Activated naive CD8-positive, alpha-beta T cell (primary cell): Measurements from ENCODE around the gene CCL27.
"Not testable (repeated sequence)": the region's sequence is repeated elsewhere in the genome, so short reads cannot be mapped to it uniquely, and the experiment has no call there.

Source experiments
- H3K27ac Mint-ChIP-seq: one replicate; pipeline ENCODE4 v1.8.0; 2021; ENCODE audit warnings: mixed read lengths
- H3K27me3 Mint-ChIP-seq: one replicate; pipeline ENCODE4 v1.8.0; 2021; ENCODE audit warnings: mixed read lengths
- H3K36me3 Mint-ChIP-seq: one replicate; pipeline ENCODE4 v1.8.0; 2021; ENCODE audit warnings: mixed read lengths
- H3K4me1 Mint-ChIP-seq: one replicate; pipeline ENCODE4 v1.8.0; 2021; ENCODE audit warnings: low read depth, mixed read lengths
- H3K4me3 Mint-ChIP-seq: one replicate; pipeline ENCODE4 v1.8.0; 2021; ENCODE audit warnings: mild to moderate bottlenecking, mixed read lengths
- H3K9me3 Mint-ChIP-seq: one replicate; pipeline ENCODE4 v1.8.0; 2021; ENCODE audit warnings: low read depth, mixed read lengths

The CCL27 gene

GRCh38 chr9:34647084-34647403 is 15.4 kb downstream of the CCL27 start:
- Mint-ChIP-seq H3K27me3 (no peaks in the 10 kb centered on the region), H3K27ac (peak overlapping the region; percentile 89), H3K36me3 (peaks cover 4% of the 10 kb centered on the region), H3K4me3 (peak overlapping the region; percentile 94), H3K4me1 (peaks cover 36% of the 10 kb centered on the region), H3K9me3 (no peaks in the 10 kb centered on the region)

DNA sequence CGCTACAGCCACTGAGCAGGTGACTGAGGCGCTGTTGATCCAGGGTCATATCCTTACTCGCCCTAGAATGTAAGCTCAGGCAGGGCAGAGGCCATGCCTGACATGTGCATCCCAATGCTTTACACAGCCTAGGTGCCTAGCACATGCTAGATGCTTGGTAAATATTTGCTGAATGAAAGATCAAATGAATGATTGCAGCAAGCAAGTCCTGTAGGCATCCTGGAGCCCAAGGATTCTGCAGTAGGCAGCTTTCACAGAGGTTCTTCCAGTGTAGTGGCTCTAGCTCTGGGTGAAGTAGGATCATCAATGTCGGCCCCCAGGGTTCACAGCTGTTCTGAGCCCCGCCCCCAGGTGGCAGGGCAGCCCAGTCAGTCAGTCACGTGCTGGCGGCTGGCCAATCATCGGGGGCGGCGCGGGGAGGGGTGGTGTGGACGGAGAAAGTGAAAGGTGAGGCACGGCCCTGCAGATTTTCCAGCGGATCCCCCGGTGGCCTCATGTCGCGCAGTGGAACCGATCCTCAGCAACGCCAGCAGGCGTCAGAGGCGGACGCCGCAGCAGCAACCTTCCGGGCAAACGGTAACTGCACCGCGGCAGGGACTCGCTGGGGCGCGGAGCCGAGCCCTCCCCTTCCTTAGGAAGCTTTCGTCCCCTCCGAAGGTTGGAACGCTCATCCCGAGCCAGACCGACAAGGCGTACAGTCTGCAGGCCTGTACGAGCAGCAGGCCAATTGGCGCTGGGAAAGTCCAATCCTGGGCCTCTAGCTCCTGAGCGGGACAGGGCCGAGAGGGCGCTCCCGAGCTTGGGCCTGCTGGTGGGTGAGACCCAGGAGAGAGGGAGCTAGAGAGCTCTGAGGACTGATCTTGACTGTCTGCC is 16.0 kb downstream of the CCL27 start, which contains the start of gene GALT:
Gene GALT (plus strand): TSS at position 465 of the 873 bp plus-strand sequence. CDS start 30 bp downstream, at position 495.
- Mint-ChIP-seq H3K4me1 (peaks cover 33% of the 10 kb centered on the region), H3K36me3 (peaks cover 4% of the 10 kb centered on the region), H3K9me3 (no peaks in the 10 kb centered on the region), H3K27me3 (no peaks in the 10 kb centered on the region), H3K27ac (peak within 1 kb of the TSS; percentile 89), H3K4me3 (peak within 1 kb of the TSS; percentile 94)

GRCh38 chr9:34644766-34645314 is 17.6 kb downstream of the CCL27 start:
- Mint-ChIP-seq H3K4me1 (peaks cover 31% of the 10 kb centered on the region), H3K27me3 (no peaks in the 10 kb centered on the region), H3K4me3 (no peak overlapping the region), H3K9me3 (no peaks in the 10 kb centered on the region), H3K27ac (no peak overlapping the region), H3K36me3 (peaks cover 4% of the 10 kb centered on the region)

GRCh38 chr9:34642679-34643078 is 19.8 kb downstream of the CCL27 start:
- H3K4me3 Mint-ChIP-seq = no peak overlapping the region
- peaks cover 26% of the 10 kb centered on the region for H3K4me1 Mint-ChIP-seq
- no peaks in the 10 kb centered on the region for H3K9me3 Mint-ChIP-seq

GRCh38 chr9:34639322-34639721 is 23.1 kb downstream of the CCL27 start:
- not testable (repeated sequence) for H3K27ac Mint-ChIP-seq, H3K4me3 Mint-ChIP-seq, H3K9me3 Mint-ChIP-seq, H3K27me3 Mint-ChIP-seq, H3K36me3 Mint-ChIP-seq
- peaks cover 28% of the 10 kb centered on the region for H3K4me1 Mint-ChIP-seq

More at GRCh38 chr9:34642679-34643078, 19.8 kb downstream of the CCL27 start:
- Mint-ChIP-seq H3K36me3 (no peaks in the 10 kb centered on the region), H3K27ac (no peak overlapping the region), H3K27me3 (no peaks in the 10 kb centered on the region)

DNA sequence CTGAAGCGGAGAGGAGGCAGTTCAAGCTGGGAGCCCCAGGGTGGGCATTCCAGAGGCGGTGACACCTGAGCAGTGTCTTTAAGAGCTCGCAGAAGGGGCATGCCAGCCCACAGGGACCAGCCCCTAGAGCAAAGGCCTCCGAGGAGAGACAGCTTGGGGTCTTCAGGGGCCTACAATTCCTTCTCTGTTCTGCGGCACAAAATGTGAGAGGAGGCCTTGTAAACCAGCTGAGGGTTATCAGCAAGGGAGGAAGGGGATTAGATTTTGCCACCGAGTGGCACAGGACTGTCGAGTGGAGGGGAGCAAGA is 24.4 kb downstream of the CCL27 start:
- H3K27me3 Mint-ChIP-seq = no peaks in the 10 kb centered on the region
- H3K9me3 Mint-ChIP-seq = no peaks in the 10 kb centered on the region
- H3K4me1 Mint-ChIP-seq = peaks cover 36% of the 10 kb centered on the region

GRCh38 chr9:34637356-34638137 is 24.9 kb downstream of the CCL27 start, which contains the start of gene SIGMAR1:
TSS of gene SIGMAR1 (minus strand) at chr9:34637787. CDS start at chr9:34637697, 90 bp downstream.
- peaks cover 6% of the 10 kb centered on the region for H3K36me3 Mint-ChIP-seq
- H3K4me3 Mint-ChIP-seq = peak within 1 kb of the TSS; percentile 96
- H3K4me1 Mint-ChIP-seq = peaks cover 39% of the 10 kb centered on the region
- H3K27me3 Mint-ChIP-seq = no peaks in the 10 kb centered on the region
- peak within 1 kb of the TSS; percentile 95 for H3K27ac Mint-ChIP-seq
- no peaks in the 10 kb centered on the region for H3K9me3 Mint-ChIP-seq

More for the DNA sequence above, 24.4 kb downstream of the CCL27 start:
- peak overlapping the region; percentile 83 for H3K27ac Mint-ChIP-seq
- peak overlapping the region; percentile 96 for H3K4me3 Mint-ChIP-seq
- peaks cover 6% of the 10 kb centered on the region for H3K36me3 Mint-ChIP-seq

- peak overlapping the region; percentile 96 for H3K4me3 Mint-ChIP-seq
- no peaks in the 10 kb centered on the region for H3K9me3 Mint-ChIP-seq
- peaks cover 41% of the 10 kb centered on the region for H3K4me1 Mint-ChIP-seq
- no peaks in the 10 kb centered on the region for H3K27me3 Mint-ChIP-seq
- peaks cover 6% of the 10 kb centered on the region for H3K36me3 Mint-ChIP-seq
- H3K27ac Mint-ChIP-seq = peak overlapping the region; percentile 95
Observed at GRCh38 chr9:34636791-34637355, 25.6 kb downstream of the CCL27 start.

- H3K27ac Mint-ChIP-seq = no peak overlapping the region
- H3K9me3 Mint-ChIP-seq = no peaks in the 10 kb centered on the region
- H3K27me3 Mint-ChIP-seq = no peaks in the 10 kb centered on the region
- H3K4me3 Mint-ChIP-seq = peak overlapping the region; percentile 96
- peaks cover 41% of the 10 kb centered on the region for H3K4me1 Mint-ChIP-seq
- peaks cover 6% of the 10 kb centered on the region for H3K36me3 Mint-ChIP-seq
Observed at GRCh38 chr9:34635556-34635955, 26.9 kb downstream of the CCL27 start.

GRCh38 chr9:34634551-34635248 is 27.8 kb downstream of the CCL27 start:
- H3K36me3 Mint-ChIP-seq = peaks cover 6% of the 10 kb centered on the region
- H3K4me3 Mint-ChIP-seq = peak overlapping the region; percentile 44
- H3K9me3 Mint-ChIP-seq = no peaks in the 10 kb centered on the region
- H3K27ac Mint-ChIP-seq = peak overlapping the region; percentile 61
- H3K4me1 Mint-ChIP-seq = peaks cover 42% of the 10 kb centered on the region
- peaks cover 2% of the 10 kb centered on the region for H3K27me3 Mint-ChIP-seq

DNA sequence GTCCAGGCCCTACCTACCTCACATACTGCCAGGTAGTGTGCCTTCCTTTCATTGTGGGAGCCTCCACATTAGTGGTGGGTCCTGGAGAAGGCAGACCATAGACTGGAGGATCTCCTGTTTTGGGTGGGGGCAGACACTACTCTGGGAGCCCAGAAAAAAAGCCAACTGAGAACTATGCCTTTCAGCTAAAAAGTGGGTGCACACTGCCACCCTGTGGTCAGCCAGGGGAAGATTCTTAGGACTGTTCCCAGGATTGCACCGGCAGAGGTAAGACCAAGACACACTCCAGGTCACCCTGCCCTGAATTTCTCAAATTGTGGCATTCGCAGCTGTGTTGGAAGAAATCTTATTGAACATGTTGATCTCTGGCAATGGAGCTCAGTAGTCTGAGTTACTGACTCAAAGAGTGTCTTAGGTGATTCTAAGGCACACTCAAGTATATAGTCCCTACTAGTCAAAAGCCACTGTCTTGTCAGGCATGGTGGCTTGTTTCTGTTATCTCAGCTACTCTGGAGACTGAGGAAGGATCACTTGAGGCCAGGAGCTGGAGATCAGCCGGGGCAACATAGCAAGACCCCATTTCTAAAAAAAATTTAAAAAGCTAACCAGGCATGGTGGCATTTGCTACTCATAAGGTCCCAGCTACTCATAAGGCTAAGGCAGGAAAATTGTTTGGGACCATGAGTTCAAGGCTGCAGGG is 28.5 kb downstream of the CCL27 start:
- H3K4me3 Mint-ChIP-seq = peak overlapping the region; percentile 30
- H3K27ac Mint-ChIP-seq = no peak overlapping the region
- peaks cover 6% of the 10 kb centered on the region for H3K36me3 Mint-ChIP-seq
- H3K4me1 Mint-ChIP-seq = peaks cover 48% of the 10 kb centered on the region
- H3K9me3 Mint-ChIP-seq = no peaks in the 10 kb centered on the region
- peaks cover 5% of the 10 kb centered on the region for H3K27me3 Mint-ChIP-seq

DNA sequence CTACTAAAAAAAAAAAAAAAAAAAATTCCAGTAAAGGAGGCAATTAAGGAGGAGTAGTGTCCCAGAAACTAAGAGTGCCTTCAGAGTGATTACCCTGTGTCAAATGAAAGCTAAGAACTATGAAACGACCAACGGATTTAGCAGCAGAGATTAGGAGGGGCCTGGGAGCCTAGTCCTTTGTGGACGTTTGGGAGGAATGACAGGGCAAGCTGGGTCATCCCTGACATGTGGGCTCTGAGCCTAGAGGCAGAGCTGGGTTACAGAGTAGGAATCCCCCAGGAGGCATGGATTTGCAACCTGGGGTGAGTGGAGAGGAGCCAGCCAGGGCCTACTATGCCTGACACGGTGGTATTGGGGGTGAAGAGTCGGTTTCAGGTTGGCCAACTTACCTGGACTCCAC is 29.3 kb downstream of the CCL27 start:
- Mint-ChIP-seq H3K4me1 (peaks cover 44% of the 10 kb centered on the region), H3K36me3 (peaks cover 6% of the 10 kb centered on the region), H3K27ac (no peak overlapping the region), H3K4me3 (no peak overlapping the region), H3K27me3 (peaks cover 9% of the 10 kb centered on the region), H3K9me3 (no peaks in the 10 kb centered on the region)

DNA sequence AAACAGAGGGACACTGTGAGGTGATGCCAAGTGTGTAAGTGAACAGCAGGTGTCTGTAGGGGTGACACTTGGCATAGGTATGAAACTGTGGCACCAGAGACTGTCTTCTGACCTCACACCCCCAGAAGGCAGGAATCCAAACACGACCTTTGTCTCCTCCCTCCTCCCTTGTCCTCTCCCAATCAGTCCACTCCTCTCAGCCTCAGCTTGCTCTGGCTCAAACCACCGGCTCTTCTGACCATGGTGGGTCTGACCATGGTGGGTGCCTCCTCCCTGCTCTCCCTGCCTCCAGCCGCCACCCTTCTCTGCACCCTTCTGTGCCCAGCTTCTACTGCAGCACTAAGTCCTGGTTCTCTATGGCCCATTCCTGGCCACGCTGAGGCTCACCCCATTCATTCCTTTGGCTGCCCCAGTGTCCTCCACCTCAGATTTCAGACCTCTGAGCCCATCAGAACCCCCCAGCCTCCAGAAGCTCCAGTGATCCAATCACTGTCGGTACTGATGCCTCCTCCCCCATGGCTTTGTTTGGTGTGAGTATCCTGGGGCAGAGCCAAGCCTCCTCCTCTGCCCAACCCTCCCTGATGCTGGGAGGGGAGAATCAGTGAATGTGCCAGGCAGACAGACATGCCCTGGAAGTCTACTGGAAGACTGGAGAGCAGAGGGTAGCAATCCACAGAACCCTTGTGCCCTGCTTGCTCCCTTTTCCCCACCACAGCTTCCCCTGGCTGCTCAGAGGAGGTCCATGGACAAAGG is 31.9 kb downstream of the CCL27 start:
- no peaks in the 10 kb centered on the region for H3K36me3 Mint-ChIP-seq
- H3K9me3 Mint-ChIP-seq = no peaks in the 10 kb centered on the region
- peak overlapping the region; percentile 86 for H3K4me3 Mint-ChIP-seq
- peaks cover 25% of the 10 kb centered on the region for H3K27me3 Mint-ChIP-seq
- H3K27ac Mint-ChIP-seq = no peak overlapping the region
- peaks cover 33% of the 10 kb centered on the region for H3K4me1 Mint-ChIP-seq
